ENCODE data around the gene USH2A. TPM values are rescaled to one million over a fixed set of nuclear protein-coding genes. Genes with fewer than 3 reads are reported as not detected.

The USH2A gene
- total RNA-seq, 6 donors from 2014 or later, result under 0.01 to 0.11 TPM; not detected in 4

DNA sequence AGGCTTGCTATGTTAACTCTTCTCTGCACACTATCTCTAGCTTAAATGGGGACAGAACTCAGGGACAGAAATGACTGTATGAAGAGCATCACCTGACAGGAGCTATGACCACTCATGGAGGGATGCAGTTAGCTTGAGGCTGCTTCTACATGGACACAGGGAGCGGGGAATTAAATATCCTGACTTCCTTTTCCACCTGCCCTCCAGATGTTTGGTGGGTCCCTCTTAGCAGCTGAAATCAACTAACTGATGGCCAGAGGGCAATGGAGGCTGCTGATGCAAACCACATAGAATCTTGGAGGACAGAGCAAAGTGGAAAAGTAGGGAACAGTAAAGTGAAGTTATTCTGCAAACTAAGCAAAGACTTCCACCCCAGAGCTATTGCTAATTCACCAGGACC lies 214.1 kb downstream of the USH2A start:
- DNase-seq (no peak), ATAC-seq (ENCODE audit: low FRiP score in 2 of 2) (no peak)
- Histone ChIP-seq H3K9me3 (no peaks in the 10 kb centered on the region), H3K4me1 (no peaks in the 10 kb centered on the region), H3K4me3 (no peak overlapping the region), H3K27ac (no peak overlapping the region), H3K36me3 (no peaks in the 10 kb centered on the region), H3K27me3 (no peaks in the 10 kb centered on the region)
- TF ChIP-seq POLR2AphosphoS5 (IDR thresholded peaks at IDR 0.05) (no peak), EP300 (IDR thresholded peaks at IDR 0.05) (no peak), POLR2A (IDR thresholded peaks at IDR 0.05) (no peak)
- TF ChIP-seq, protein P1, sequence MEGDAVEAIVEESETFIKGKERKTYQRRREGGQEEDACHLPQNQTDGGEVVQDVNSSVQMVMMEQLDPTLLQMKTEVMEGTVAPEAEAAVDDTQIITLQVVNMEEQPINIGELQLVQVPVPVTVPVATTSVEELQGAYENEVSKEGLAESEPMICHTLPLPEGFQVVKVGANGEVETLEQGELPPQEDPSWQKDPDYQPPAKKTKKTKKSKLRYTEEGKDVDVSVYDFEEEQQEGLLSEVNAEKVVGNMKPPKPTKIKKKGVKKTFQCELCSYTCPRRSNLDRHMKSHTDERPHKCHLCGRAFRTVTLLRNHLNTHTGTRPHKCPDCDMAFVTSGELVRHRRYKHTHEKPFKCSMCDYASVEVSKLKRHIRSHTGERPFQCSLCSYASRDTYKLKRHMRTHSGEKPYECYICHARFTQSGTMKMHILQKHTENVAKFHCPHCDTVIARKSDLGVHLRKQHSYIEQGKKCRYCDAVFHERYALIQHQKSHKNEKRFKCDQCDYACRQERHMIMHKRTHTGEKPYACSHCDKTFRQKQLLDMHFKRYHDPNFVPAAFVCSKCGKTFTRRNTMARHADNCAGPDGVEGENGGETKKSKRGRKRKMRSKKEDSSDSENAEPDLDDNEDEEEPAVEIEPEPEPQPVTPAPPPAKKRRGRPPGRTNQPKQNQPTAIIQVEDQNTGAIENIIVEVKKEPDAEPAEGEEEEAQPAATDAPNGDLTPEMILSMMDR (IDR thresholded peaks at IDR 0.05), result no peak
- 79 to 88% methylated on average over 1 of the region's 1 CpG for WGBS, 2 donors

DNA sequence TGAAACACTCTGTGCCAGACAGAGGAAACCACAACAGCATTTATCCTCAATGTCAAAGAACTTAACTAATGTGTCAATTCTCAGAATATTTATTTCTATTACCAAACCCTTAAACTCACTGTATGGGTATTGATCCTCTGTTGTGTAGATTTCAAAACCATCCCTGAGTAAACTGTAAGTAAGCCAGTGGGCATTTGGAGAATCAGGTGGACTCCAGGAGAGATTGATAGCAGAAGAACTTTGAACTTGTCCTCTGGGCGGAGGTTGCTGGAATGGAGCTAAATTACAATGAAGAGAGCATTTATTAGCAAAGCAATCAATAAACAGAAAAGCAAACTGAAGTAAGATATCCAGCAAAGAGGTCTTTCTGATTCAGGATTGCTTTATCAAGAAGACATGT lies 216.1 kb downstream of the USH2A start:
- Histone ChIP-seq H3K36me3 (no peaks in the 10 kb centered on the region), H3K4me3 (no peak overlapping the region), H3K9me3 (no peaks in the 10 kb centered on the region), H3K27ac (no peak overlapping the region), H3K4me1 (no peaks in the 10 kb centered on the region), H3K27me3 (no peaks in the 10 kb centered on the region)
- TF ChIP-seq POLR2A (IDR thresholded peaks at IDR 0.05) (no peak), EP300 (IDR thresholded peaks at IDR 0.05) (no peak), POLR2AphosphoS5 (IDR thresholded peaks at IDR 0.05) (no peak)
- TF ChIP-seq, protein P1 (IDR thresholded peaks at IDR 0.05), result no peak
- ATAC-seq (ENCODE audit: low FRiP score in 2 of 2) (no peak), DNase-seq (no peak)
- WGBS, 2 donors, result 88% methylated on average over 1 of the region's 1 CpG

DNA sequence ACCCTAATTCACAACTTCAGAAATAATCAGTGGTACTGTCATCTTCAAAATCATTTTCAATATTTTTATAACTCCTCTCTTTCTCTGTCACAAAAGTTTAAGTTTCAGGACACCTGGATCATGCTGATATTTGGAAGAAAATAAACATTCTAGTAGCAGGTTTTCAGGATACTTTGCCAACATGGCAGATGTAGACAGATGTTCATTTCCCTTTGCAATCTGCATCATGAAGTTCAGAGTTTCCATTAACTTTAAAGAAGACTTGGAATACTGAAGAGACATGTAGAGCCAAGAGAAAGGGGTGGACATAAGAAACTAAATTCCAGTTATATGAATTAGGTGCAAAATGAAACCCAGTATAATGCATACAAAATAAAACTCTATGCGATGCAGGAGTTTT lies 218.1 kb downstream of the USH2A start:
- Histone ChIP-seq H3K9me3 (no peaks in the 10 kb centered on the region), H3K27me3 (no peaks in the 10 kb centered on the region), H3K27ac (no peak overlapping the region), H3K4me1 (no peaks in the 10 kb centered on the region), H3K4me3 (no peak overlapping the region), H3K36me3 (no peaks in the 10 kb centered on the region)
- no peak for ATAC-seq (ENCODE audit: low FRiP score in 2 of 2)
- TF ChIP-seq, protein P1 (IDR thresholded peaks at IDR 0.05), result no peak
- TF ChIP-seq POLR2A (IDR thresholded peaks at IDR 0.05), result no peak
- TF ChIP-seq POLR2AphosphoS5 (IDR thresholded peaks at IDR 0.05), result no peak
- no peak for TF ChIP-seq EP300 (IDR thresholded peaks at IDR 0.05)
- WGBS, 2 donors, result 86 to 89% methylated on average over 1 of the region's 1 CpG
- DNase-seq, result no peak

DNA sequence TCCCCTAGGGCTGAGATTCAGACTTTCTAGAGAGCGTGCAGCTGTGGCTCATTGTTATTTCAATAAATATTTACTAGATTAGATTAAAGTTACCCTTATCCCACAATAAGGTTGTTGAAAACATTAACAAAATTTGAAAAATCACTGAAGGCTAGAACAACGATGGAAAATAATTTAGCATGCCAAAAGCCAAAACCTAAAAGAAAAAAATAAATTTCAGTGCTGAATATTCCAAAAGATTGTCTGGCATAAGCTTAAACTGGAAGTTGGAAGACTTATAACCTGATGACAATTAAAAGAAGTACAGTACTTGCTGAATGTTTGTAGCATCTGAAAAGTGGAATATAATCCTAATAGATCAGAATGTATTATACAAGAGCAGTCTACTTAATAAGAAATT lies 221.3 kb downstream of the USH2A start:
- no peaks in the 10 kb centered on the region for H3K9me3 ChIP-seq
- H3K27ac ChIP-seq, result no peak overlapping the region
- WGBS, 2 donors, result 62 to 71% methylated on average over 2 of the region's 2 CpGs
- H3K4me3 ChIP-seq, result no peak overlapping the region
- H3K27me3 ChIP-seq, result no peaks in the 10 kb centered on the region
- no peaks in the 10 kb centered on the region for H3K4me1 ChIP-seq
- H3K36me3 ChIP-seq, result no peaks in the 10 kb centered on the region
- DNase-seq (no peak), ATAC-seq (ENCODE audit: low FRiP score in 2 of 2) (no peak)
- TF ChIP-seq, protein P1 (IDR thresholded peaks at IDR 0.05), result no peak
- TF ChIP-seq EP300 (IDR thresholded peaks at IDR 0.05) (no peak), POLR2A (IDR thresholded peaks at IDR 0.05) (no peak), POLR2AphosphoS5 (IDR thresholded peaks at IDR 0.05) (no peak)

DNA sequence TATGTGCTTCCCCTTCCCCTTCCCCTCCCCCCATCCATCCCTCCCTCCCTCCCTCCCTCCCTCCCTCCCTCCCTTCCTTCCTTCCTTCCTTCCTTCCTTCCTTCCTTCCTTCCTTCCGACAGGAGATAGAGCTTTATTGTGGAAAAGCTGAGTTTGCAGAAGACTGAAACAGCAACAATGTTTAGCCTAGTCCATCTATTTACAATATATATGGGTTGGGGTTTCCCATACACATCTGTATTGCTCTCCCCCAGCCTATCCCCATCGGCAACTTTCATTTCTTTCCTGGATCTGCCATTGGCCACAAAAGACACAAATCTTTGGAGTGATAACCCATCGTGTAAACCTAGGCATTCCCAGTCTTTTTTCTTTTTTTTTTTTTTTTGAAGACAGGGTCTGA lies 222.3 kb downstream of the USH2A start:
- no peaks in the 10 kb centered on the region for H3K27me3 ChIP-seq
- WGBS, 2 donors, result 79 to 91% methylated on average over 3 of the region's 3 CpGs
- no peaks in the 10 kb centered on the region for H3K9me3 ChIP-seq
- H3K4me1 ChIP-seq, result no peaks in the 10 kb centered on the region
- no peak for DNase-seq
- TF ChIP-seq POLR2A (IDR thresholded peaks at IDR 0.05) (no peak), EP300 (IDR thresholded peaks at IDR 0.05) (no peak), POLR2AphosphoS5 (IDR thresholded peaks at IDR 0.05) (no peak)
- TF ChIP-seq, protein P1 (IDR thresholded peaks at IDR 0.05), result no peak
- no peak for ATAC-seq (ENCODE audit: low FRiP score in 2 of 2)
- H3K27ac ChIP-seq, result no peak overlapping the region
- no peaks in the 10 kb centered on the region for H3K36me3 ChIP-seq
- H3K4me3 ChIP-seq, result no peak overlapping the region
